Fibroblast of skin of left quadriceps (primary cell): ENCODE data around the gene CDK14.
"Not testable (repeated sequence)": the region's sequence is repeated elsewhere in the genome, so short reads cannot be mapped to it uniquely, and the experiment has no call there.

Source experiments
- DNase-seq, 2 experiments: peaks; one replicate each; pipeline ENCODE4 v3.0.0-alpha.2; 2013; ENCODE audit warnings: low read depth in 2 of 2

Gene CDK14

GRCh38 chr7:90717296-90718060 is 121.4 kb downstream of the CDK14 start:
- DNase-seq = no peak

- no peak for DNase-seq
Observed at GRCh38 chr7:90719155-90719554, 123.0 kb downstream of the CDK14 start.

DNA sequence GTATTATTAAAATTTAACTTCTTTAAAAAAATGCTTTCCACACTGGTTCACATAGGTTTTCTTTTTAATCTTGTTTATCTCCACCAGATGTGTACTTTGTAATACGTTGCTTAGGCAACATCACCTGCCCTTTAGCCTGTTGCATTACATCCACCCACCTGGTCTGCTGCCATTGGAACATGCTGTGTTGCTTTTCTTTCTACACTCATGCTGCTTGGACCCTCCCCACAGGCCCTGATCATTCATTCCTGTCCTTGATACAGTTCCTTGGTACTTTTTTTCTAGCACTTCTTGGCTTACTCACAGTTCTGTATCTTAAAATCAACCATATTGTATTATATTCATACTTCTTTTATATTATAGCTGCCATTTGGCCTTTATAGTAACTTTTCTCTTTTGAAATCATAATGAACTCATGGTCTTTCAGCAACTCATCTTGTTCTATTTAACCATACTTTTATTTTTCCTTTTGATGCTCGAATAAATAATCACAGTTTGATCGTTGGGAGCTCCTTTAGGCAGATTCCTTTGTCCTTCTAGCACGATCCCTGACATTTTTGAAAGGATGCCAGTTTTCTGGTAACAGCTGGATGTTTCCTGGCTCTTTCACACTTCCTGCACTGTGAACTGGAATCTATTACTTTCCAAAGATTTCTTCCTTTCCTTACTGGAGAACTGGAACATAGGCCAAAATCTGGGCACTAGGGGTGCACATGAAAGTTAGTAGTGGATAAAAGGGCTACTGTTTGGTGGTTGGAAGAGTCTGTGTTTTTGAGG is 125.1 kb downstream of the CDK14 start:
- DNase-seq = peak; percentile 81 to 83

DNA sequence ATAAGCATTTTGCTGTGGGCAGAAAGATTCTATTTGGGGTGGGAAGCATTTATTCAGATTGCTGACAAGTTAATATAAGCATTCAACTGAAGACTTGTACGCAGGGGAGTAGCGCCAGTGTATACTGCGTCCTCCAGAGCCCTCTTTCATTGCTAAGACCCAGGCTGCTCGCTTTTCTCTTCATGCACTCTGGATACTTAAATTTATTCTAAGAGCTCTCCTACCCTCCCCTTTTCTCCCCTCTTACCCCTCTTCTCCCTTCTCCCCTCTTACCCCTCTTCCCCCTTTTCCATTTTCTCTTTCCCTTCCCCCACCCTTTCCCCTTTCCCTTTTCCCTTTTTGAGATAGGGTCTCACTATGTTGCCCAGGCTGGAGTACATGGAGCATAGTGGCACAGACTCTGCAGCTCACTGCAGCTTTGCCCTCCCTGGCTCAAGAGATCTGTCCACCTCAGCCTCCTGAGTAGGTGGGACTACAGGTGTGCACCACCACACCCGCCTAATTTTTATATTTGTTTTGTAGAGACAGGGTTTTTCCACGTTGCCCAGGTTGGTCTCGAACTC is 125.8 kb downstream of the CDK14 start:
- DNase-seq = no peak

- no peak for DNase-seq
Observed at GRCh38 chr7:90723233-90723632, 127.1 kb downstream of the CDK14 start.

GRCh38 chr7:90723866-90724265 is 127.7 kb downstream of the CDK14 start:
- DNase-seq = no peak

DNA sequence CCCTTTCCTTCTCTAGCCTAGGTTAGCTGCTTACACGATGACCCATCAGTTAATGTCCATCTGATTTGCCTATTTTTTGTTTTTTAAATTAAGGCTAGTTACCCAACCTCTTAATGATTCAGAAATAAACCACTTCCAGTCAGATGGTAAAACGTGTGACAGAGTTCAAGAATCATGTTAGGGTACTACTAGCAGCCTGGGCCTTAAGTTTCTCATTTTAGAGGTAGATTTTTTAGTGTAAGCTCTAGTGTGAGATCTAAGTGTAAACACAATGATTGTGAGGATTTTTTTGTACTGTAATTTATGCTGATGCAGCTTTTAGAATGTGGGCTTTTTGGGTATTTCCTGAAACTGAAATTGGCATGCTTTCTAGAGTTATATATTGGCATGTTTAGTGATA is 130.0 kb downstream of the CDK14 start:
- no peak for DNase-seq

DNA sequence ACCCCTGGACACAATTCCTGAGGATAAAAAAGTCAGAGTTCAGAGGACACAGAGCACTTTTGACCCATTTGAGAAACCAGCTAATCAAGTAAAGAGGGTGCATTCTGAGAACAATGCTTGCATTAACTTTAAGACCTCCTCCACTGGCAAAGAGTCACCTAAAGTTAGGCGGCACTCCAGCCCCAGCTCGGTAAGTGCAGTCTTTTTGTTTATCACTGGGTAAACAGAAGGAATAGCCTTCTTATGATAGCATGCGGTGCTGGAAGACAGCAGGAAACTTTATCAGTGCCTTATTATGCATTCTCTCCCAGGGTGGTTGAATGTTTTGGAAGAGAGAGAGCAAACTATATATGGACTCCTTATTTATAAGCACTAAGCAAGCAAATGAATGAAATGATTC is 130.5 kb downstream of the CDK14 start:
- DNase-seq = no peak

DNA sequence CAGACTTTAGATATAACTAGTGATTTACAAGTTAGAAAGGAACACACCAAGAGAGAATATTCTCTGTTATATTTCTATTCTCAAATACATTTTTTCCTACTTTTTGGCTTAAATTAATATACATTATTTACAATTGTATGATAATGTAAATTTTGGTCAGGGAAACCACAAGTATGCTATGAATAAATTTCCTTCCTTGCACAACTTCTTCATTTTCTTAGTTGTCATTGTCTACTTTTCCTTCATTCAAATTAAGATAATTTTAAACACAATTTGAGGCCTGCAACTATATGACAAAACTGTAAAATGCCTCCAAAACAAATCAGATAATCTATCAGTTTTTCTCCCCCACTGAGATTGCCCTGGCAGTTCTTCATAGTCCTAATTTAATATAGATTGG is 131.3 kb downstream of the CDK14 start:
- no peak for DNase-seq

DNA sequence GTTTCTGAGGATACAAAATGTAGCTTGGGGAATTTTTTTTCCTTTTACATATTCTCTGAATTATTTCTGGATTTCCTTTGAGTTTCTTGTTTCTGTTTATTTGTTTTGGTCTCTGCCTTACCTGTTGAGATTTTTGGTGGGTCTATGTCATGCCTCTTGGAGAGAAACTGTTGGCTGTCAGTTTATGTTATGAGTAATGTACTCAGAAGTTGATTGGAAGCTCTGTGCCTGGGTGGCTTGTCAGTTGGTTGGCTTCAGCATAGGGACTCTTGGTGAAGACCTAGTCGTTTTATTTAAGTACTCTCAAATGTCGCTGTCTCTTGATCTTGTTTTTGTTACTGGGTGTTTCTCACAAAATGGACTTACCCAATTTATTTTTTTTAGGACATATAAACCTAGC is 132.4 kb downstream of the CDK14 start:
- no peak for DNase-seq

DNA sequence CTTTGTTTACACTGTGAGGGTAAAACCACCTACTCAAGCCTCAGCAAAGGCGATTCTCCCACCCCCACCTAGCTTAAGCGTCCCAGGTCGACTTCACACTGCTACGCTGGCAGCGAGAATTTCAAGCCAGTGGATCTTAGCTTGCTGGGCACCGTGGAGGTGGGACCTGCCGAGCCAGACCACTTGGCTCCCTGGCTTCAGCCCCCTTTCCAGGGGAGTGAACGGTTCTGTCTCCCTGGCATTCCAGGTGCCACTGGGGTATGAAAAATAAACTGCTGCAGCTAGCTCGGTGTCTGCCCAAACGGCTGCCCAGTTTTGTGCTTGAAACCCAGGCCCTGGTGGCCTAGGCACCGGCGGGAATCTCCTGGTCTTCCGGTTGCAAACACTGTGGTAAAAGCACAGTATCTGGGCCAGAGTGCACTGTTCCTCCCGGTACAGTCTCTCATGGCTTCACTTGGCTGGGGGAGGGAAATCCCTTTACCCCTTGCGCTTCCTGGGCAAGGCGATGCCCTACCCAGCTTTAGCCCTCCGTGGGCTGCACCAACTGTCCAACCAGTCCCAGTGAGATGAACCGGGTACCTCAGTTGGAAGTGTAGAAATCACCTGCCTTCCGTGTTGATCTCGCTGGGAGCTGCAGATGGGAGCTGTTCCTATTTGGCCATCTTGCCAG is 139.6 kb downstream of the CDK14 start:
- not testable (repeated sequence) for DNase-seq

DNA sequence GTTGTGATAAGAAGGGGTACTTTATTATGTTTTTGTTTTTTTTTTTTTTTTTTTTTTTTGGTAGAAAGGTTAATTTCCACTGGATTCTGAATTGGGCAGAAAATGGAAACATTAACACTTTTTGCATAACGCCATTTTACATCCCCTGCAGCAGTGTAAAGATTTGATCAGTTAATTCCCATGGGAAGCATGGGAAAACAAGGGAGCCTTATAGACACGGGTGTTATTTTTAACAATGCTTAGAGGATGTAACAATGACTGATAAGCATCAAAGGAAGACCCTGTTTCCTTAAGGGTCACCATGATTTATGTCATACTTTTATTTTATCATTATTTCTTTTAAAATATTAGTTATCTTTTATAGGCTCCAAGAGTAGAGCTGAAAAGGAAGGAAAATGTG is 140.2 kb downstream of the CDK14 start:
- no peak for DNase-seq

- DNase-seq = no peak
Observed at GRCh38 chr7:90736968-90737939, 141.1 kb downstream of the CDK14 start.

GRCh38 chr7:90738249-90738648 is 142.1 kb downstream of the CDK14 start:
- DNase-seq = no peak

- no peak for DNase-seq
Observed at GRCh38 chr7:90739716-90740115, 143.6 kb downstream of the CDK14 start.

DNA sequence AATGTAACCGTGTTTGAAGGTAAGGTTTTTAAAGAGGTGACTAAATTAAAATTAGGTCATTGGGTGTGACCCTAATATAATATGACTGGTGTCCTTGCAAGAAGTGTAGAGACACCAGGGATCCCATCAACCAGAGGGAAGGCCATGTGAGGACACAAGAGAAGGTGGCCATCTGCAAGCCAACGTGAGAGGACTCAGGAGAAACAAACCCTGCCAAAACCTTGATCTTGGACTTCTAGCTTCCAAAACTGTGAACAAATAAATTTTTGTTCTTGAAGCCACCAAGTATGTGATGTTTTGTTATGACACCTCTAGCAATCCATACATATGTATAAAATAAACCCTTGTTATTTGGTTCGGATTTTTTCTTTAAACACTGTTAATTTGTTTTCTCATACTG is 144.3 kb downstream of the CDK14 start:
- no peak for DNase-seq

DNA sequence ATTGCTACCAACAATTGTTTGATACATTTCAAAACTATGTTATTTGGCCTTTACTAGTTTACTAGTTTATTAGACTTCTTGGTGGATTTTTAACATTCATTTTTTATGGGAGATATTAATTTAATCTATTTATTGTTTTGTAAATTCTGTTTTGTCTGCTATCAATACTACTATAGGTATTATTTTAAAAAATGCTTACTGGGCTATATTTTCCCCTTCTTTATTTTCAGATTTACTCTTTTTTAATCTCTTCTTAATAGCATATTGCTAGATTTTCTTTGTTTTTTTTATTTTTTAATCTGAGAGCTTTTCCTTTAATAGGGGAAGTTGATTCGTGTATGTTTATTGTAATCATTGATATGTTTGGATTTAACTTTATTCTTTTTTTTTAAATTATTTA is 147.5 kb downstream of the CDK14 start:
- no peak for DNase-seq

GRCh38 chr7:90747516-90747915 is 151.4 kb downstream of the CDK14 start:
- no peak for DNase-seq

DNA sequence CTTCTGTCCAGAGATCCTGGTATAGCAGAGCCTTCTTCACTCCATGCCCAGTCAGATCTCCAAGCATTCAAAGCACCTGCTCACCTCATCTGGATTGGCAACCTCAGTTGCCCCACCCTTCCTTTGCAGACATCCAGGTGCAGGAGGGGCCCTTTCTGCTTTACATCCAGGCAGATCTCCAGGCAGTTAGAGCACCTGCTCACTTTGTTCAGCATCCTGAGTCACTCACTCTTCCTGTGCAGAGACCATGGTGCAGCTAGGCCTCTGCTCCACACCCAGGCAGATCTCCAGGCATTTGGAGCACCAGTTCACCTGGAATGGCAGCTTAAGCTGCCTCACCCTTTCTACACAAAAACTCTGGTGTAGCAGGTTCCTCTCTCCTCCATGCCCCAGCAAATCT is 153.1 kb downstream of the CDK14 start:
- no peak for DNase-seq

DNA sequence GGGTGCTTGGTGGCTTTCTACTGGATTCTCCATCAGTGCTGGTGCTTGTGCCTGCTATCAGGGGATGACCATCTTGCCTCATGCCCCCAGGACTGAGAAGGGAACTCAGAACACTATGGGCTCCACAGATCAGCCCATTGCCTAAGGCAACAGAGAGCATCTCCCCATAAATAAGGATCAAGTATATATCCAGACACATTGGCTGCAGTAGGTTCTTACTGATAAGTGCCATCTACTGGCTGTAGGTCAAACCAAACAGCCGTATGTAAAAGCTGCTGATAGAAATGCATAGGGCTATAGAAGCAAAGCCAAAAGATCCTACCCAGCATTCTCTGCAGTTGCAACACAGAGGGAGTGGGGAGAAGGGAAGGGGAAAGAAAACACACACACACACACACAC is 153.7 kb downstream of the CDK14 start:
- peak in 1 of 2 experiments; percentile 13 for DNase-seq

DNA sequence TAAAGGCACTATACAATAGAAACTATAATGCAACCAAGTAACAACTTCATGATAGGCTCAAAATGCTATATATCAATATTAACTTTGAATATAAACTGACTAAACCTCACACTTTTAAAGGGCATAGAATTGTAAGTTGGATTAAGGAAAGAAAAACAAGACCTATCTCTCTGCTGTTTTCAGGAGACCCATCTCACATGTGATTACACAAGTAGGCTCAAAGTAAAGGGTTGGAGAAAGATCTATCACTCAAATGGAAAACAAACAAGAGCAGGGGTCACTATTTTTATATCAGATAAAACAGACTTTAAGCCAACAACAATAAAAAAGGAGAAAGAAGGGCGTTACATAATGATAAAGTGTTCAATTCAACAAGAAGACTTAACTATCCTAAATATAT is 155.5 kb downstream of the CDK14 start:
- DNase-seq = no peak
